Choroid plexus epithelial cell (primary cell): ENCODE measurements around the gene NHS.

Experiments
- DNase-seq: peaks from one replicate; pipeline ENCODE4 v3.0.0-alpha.2; 2010; ENCODE audit warnings: low read depth
- H3K4me3 ChIP-seq: 2 replicates; pipeline ENCODE4 v1.5.1; 2011; ENCODE audit warnings: low read depth, mild to moderate bottlenecking, control low read depth, low read length, moderate library complexity
- TF ChIP-seq, protein P1 (sequence below): conservative IDR thresholded peaks from 2 replicates; pipeline ENCODE4 v1.5.1; 2011; ENCODE audit warnings: low read depth, mild to moderate bottlenecking, control low read depth, inconsistent platforms, low read length, moderate library complexity

Gene NHS

DNA sequence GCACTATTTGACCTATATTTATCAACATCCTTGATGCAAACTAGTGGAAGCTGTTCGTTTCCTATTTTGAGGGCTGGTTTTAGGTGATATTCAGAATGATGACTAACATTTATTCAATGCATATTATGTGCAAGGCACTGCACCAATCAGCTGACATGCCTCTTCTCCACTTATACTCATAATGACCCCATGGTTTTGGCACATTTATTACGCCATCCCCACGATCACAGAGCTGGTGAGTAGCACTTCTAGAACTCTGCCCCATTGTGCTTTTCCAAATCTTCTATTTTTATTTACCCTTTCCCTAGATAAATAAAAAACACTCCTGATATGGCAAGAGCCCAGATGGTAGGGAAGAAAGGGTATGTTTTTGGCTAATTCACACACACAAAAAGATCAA lies 375.4 kb downstream of the NHS start:
- TF ChIP-seq, protein P1, sequence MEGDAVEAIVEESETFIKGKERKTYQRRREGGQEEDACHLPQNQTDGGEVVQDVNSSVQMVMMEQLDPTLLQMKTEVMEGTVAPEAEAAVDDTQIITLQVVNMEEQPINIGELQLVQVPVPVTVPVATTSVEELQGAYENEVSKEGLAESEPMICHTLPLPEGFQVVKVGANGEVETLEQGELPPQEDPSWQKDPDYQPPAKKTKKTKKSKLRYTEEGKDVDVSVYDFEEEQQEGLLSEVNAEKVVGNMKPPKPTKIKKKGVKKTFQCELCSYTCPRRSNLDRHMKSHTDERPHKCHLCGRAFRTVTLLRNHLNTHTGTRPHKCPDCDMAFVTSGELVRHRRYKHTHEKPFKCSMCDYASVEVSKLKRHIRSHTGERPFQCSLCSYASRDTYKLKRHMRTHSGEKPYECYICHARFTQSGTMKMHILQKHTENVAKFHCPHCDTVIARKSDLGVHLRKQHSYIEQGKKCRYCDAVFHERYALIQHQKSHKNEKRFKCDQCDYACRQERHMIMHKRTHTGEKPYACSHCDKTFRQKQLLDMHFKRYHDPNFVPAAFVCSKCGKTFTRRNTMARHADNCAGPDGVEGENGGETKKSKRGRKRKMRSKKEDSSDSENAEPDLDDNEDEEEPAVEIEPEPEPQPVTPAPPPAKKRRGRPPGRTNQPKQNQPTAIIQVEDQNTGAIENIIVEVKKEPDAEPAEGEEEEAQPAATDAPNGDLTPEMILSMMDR, result no peak
- DNase-seq, result peak; percentile 17
- no peak overlapping the region for H3K4me3 ChIP-seq

DNA sequence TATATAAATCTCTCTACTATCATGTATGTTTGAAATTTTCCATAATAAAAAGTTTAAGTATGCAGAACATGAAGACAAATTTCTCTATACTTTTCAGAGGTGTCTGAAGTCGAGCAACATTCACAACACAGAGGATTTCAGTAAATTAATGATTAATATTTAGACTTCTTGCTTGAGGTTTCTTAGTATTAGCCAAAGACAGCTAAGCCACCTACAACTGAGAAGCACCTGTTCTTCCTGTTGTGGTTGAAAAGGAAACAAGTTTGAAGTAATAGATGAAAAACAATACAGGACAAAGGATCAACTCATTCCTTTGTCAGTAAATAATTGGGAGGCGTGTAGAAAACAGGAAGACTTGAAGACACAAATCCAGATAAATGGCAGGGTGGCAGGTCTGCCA lies 383.4 kb downstream of the NHS start:
- TF ChIP-seq, protein P1, result no peak
- H3K4me3 ChIP-seq, result no peak overlapping the region
- DNase-seq, result no peak

DNA sequence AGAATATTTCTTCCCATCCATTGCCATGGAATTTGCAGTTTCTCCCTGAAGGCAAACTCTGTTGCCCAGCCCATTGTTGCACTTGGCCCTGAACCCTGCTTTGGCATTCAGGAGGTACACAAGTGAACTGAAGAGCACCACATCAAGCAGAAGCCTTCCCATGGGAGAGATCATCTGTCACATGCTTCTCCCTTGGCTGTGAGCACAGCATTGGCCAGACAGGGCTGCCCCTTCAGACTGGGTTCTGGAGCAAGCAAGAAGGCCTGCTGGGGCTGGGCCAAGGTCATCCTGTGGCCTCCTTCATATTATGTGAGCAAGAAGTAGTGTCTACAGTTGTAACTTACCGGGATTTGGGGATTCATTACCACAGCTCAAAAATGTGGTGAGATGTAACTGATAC lies 385.0 kb downstream of the NHS start:
- H3K4me3 ChIP-seq, result no peak overlapping the region
- DNase-seq, result no peak
- TF ChIP-seq, protein P1, result no peak

DNA sequence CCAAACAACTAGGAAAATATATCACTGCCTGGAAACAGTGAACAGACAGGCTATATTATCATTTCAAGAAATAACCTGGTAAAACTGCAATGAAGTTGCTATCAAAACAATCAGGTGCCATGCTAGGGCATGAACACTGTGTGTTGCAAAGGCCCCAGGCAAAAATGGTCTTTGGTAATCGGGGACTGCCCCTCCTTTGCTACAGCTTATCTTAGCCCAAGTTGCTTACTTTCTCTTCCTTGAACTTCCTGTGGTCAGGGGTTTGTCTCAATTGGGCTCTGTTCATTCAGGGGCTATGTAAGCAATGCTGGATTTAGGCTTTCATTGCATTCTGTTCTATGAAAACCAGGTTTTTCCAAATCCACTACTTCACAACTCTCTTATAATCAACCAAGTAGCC lies 392.7 kb downstream of the NHS start:
- no peak overlapping the region for H3K4me3 ChIP-seq
- TF ChIP-seq, protein P1, result no peak
- DNase-seq, result no peak

DNA sequence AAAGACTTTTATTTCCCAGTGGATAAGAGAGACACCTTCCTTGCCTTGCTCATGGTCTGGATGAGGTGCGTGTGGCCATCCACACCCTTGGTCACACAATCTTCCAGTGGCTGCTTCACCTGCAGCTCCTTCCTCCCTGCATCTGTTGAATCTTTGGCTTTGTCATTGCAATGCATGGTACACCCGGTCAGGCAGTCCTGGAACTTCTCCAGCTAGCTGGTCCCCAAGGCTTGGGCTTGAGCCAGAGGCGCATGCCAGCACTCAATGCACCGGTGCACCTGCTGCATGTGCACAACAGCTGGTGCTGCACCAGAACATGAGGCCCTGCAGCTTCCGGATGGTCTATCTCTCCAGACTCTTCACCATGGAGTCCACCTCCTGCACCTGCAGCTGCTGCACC lies 394.0 kb downstream of the NHS start:
- TF ChIP-seq, protein P1, result no peak
- DNase-seq, result no peak
- H3K4me3 ChIP-seq, result no peak overlapping the region

DNA sequence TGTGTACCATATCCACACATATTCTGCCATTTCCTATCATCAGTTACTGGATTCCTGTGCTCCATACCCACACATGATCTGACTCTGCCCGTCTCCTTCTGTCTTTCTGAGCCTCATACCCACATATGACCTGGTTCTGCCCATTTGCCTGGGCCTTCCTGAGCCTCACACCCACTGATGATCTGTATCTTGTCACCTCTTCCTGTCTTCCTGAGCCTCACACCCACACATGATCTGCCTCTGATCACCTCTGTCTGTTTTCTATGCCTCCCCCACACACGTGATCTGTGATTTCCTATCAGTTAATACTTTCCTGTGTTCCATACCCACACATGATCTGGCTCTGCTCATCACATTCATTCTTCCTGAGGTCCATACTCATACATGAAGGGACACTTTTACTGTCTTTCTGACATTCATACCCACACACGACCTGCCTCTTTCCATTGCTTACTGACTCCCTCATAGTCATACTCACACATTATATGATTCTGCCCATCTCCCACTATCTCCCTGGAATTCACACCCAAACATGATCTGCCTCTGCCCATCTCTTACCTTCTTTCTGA lies 394.8 kb downstream of the NHS start:
- TF ChIP-seq, protein P1, result no peak
- no peak overlapping the region for H3K4me3 ChIP-seq
- DNase-seq, result no peak

DNA sequence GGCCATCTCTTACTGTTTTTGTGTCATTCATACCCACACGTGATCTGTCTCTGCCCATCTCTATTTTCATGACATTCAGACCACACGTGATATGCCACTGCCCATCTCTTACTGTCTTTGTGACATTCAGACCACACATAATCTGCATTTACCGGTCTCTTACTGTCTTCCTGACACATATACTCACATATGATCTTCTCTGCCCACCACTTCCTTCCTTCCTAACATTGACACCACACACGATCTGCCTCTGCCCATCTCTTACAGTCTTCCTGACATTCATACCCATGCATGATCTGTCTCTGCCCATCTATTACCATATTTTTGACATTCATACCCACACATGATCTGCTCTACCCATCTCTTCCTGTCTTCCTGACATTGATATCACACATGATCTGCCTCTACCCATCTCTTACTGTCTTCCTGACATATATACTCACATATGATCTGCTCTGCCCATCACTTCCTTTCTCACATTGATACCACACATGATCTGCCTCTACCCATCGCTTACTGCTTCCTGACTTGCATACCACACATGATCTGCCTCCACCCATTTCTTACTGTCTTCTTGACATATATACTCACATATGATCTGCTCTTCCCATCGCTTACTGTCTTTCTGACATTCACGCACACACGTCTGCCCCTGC lies 398.3 kb downstream of the NHS start:
- TF ChIP-seq, protein P1, result no peak
- DNase-seq, result no peak

More for the DNA sequence above, 398.3 kb downstream of the NHS start:
- H3K4me3 ChIP-seq, result no peak overlapping the region
